ENCODE data around the gene C3orf18.

C3orf18 gene

DNA sequence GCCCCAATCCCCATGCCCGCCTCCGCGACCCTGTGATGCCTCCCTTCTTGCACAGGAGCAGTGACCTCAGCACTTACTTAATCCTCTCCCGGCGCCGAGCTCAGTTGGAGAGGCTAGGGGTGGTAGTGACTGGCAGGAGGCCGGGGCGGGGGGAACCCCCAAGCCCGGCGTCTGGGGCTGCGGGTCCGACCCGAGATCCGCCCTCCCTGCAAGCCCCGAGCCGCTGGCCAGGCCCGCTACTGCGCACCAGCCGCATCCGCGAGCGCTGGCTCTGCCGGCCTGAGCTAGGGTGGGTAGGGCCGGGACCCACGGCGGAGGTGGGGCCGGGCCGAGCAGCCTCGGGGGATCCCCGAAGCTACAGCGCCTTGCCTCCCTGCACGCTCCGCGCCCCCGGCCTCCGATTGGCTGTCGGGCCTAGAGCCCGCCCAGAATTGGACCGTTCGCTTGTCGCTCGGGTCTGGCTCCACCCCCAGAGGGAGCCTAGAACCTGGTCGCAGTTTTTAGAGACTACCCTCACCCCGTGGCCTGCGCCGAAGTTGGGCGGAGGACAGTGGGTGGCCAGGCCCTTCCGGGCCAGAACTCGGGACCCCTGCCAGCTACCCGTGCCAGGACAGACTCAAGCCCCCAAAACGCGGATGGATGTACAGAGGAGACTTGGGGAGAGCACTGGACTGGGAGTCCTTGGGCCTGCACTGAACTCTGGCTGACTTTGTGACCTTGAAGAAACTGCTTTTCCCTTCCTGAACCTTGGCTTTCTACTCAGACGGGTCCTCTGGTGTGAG, at the start of gene C3orf18:
Gene C3orf18 (minus strand): TSS at position 362 of the 782 bp plus-strand sequence. CDS start 2,048 bp downstream, outside the sequence.
- DNase-seq (ENCODE audit: low read depth): peak; percentile 85

DNA sequence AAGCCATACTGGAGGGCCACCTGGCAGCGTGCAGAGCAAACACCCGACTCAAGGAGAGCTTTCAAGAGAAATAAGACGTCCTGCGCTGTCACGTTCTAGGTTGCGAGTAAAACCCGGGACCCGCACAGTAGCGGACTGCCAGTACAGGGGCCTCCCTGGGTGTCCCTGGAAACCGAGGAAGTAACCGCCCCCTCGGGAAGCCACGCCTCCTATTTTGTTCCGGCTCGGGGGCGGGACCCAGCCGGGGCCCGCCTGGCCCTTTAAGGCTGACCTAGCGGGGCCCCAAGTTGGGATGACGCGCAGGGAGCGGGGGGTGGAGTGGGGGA, 49.2 kb upstream of the C3orf18 start:
- peak; percentile 77 for DNase-seq (ENCODE audit: low read depth)

DNA sequence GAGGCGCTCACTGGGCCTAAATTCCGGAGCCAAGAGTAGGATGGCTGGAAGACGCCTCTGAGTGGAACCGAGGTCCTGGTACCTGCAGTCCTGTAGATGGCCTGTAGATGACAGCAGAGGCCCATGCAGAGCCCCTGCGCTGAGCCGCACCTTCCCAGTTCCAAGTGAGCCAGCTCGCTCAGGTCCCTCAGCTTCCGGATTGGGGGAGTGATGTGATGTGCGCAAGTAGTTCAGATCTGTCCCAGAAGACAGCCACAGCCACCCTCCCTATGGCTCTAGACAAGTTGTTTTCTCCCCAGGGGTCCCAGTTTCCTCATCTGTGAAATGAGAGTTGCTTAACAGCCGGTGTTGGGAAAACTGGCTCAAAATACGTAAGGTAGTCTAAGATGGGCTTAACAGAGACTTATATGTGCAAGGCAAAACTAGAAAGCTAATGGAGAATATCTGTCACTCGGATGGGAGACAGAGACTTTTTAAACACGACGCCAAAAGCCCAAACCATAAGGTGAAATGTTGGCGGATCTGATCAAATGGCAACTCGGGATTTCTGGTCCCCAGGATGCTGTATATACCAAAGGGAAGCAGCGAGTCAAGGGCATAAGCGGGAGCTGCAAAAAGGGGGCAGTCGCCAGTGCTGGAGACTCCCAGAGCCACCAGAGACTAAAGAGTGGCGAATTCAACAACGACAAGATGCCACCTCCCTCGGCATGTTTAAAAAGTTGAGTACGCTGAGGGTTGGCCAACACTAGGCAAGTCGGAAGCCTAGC, 48.6 kb upstream of the C3orf18 start:
- DNase-seq (ENCODE audit: low read depth): peak; percentile 70

DNA sequence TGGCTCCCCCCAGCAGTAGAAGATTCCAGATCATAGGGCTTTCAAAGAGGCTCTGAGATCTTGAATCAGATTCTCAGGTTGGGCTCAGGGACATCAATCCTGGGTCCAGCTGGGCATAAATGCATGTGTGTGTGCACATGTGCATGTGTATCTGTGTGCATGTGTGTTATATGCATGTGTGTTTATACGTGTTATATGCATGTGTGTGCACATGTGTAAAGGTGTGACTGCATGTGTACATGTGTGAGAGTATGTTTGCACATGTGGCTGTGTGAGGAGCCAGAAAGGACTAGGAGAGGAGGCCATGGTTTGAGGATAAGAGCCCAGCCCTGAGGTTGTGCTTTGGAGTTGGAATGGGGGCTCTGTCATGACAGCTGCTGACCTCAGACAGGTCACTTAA, 47.6 kb upstream of the C3orf18 start:
- DNase-seq (ENCODE audit: low read depth): no peak

DNA sequence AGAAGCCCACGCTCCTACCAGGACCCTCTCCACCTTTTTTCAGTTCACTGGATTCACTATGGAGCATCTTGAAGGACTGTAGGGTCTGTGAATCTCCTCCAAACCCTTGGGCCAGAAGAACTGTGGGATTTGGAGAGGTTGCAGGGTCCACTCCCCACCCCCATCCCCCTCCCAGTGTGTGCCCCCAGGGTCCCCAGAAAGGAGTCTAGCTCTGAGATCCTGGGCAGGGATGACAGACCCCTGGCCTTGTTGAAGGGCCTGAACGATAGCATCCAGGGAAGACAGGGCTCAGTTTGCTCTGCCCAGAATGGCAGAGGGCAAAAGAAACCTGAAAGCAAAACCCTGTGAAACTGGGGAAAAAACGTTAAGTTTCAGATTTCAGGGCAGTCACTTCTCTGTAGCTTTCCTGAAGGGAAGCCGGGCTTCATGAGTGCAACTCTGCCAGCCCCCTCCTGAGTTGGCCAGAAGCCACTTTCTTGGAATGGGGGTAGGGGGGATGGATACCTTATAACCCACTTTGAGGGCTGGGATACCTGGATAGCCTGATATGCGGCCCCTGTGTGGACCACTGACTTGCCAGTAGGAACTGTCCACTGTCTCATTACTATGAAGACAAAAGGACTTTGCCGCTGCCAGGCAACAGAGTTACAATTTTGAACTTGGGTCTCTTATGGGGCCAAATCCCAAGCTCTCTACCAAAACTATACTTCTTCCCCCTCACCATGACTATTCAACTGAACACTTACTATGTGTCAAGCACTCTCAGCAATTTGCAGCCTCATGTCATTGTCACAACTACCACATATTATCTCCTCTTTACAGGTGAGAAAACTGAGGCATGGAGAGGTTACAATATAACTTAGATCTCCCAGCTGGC, 45.7 kb upstream of the C3orf18 start:
- no peak for DNase-seq (ENCODE audit: low read depth)

DNA sequence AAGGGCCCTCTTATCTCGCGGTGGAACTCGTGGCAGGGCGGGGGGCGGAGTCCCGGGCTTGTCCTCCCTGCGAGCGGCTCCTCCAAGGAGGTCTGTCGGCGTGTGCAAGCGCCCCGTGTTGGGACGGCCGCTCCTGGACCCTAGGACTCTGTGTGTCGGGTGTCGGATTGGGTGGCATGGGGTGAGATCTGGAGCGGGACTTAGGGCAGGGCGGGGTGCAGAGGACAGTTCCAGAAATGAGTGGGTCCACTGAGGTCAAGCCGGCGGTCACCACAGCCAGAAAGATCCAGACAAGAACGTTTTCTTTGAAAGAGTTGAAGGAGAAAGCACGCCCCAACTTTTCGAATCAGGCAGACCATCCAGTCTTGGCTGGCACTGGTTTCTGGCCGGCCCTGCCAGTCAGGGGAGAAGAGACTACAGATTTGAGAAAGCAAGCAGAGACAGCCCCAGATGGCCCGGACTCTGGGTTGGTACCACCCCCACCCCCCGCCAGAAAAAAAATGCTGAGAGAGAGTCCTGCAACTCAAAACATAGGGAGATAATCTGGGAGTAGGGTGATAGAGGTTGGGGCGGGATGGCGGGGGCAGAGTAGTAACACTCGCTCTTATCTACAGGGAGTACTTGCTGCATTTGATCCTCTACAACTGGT, 44.8 kb upstream of the C3orf18 start:
- DNase-seq (ENCODE audit: low read depth): peak; percentile 36

DNA sequence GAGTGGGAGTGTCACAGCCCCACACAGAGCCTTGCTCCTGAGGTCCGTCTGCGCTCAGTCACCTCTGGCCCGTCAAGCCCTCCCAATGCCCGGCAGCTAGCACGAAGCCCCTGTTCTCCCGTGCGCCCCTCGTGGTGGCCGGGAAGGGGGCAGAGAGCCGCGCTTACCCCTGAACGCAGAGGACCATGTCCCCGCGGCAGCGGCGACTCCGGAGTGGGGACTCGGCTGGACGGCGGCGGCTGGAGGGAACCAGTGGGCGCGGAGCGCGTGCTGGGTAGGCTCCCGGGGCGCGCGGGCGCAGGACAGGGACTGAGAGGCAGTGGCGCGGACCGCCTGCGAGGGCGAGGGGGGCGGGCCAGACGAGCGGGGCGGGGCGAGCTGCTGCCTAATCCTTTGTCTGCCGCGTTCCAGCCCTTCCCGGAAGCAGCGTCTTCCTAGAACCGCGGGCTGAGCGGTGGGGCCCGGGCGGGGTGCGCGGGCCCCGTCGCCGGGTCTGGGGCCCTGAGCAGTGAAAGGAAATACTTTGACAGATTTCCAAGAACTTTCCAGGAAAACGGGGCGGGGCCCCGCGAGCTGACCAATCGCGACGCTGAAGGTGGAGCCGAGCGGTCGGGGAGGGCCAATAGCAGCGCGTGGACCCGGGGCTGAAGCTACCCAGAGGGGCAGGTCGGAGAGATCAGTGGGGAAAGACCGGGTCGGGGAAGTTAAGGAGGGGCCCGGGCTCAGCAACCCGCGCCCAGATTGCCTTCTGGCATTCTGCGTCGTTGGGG, 44.1 kb upstream of the C3orf18 start, which contains the start of gene CISH:
Gene CISH (minus strand): TSS at position 311 of the 770 bp plus-strand sequence. CDS start 124 bp downstream, at position 187.
- peak; percentile 94 for DNase-seq (ENCODE audit: low read depth)

DNA sequence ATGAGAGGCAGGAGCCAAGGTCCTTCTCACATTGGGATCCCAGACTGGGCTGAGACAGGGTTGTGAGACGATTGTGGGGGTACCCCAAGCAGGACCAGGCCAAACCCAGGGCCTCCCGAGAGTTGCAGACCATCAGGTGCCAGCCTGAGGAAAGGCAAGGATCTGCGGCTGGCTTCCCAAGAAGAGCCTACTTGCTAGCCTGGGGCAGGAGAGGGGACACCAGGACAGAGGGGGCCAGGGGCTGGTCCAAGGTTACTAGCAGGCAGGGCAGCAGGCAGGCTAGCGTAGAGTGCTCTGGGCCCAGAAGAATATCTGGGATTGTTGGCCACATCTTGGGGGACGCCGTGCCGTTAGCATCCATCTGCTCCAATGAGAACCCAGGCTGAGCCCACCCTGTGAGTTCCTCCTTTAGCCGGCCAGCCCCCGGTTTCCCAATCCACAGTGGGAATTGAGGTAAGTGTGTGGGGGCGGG, 43.5 kb upstream of the C3orf18 start:
- no peak for DNase-seq (ENCODE audit: low read depth)

DNA sequence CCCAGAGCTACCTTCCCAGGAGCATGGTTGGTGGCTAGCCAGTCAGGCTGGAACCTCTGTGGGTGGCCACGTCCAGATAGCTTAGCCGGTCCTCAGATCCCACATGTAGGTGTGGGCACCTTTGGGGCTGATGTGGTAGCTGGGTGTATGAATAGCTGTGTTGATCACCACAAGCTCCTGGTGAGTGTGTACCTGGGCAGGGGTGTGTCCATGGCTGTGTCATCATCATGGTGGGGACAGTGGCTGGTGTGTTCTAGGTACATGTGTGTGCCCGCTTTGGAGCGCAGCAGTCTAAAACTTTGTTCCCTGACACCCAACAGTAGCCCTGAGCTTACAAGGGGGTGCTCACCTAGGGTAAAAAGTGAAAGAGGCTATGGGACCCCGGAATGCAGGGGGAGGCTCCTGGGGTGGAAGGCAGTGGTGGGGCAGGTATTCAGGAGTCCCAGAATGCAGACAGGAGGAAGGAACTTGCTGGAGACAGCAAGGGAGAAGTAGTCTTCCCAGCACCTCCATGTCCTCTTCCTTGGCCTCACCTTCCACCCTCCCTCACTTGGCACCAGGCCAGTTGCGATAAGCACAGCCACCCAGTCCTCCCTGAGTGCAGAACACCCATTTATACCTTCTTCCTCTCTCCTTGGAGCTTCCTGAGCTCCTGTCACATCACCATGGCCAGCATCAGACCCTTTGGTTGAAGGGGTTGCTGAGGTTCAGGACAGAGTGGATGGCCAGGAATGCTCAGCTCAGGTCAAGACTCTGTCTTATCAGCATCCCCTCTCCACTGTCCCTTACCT, 42.8 kb upstream of the C3orf18 start:
- peak; percentile 20 for DNase-seq (ENCODE audit: low read depth)

DNA sequence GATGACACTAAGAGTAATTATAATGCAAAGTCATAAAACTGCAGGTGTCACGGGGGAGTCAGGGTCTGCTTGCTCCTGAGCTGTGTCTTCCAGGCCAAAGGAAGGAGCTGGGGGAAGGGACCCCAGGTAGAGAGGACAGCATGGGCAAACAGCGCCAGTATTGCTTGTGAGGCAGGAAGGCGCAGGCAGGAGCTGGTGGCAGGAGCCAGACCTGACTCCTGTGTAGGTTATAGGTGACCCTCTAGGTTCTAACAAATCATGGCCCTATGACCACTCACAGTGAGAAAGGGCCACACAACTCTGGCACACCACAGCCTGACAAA, 42.2 kb upstream of the C3orf18 start:
- DNase-seq (ENCODE audit: low read depth): no peak

DNA sequence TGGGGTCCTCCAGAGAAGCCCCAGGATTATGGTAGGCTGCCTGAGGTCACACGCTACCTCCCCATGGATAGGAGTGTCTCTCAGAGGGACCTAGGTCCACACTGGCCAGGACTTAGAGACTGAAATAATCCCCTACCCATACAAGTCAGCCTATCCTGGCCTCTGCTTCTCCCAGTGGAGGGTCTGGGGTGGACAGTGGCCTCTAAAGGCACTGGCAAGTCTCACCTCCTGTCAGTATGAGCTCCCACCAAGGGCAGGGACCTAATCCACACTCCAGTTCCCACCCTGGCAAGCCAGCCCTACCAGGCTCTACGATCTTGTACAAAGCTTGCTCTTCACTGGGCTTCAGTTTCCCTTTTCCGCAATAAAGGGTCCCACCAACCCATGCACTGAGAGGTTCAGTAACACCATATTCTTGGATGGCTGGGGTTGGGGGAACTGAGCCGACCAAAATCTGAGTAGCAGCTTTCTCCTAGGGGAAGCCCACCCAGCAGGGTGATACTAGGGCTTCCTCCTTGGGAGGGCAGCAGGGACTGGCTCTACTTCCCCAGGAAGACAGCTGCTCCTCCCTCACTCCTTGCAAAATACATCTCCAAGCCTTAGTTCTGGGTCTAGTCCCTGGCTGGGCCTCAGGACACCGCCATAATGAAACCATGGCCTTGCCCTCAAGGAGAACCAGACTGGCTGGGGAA, 41.7 kb upstream of the C3orf18 start:
- no peak for DNase-seq (ENCODE audit: low read depth)

DNA sequence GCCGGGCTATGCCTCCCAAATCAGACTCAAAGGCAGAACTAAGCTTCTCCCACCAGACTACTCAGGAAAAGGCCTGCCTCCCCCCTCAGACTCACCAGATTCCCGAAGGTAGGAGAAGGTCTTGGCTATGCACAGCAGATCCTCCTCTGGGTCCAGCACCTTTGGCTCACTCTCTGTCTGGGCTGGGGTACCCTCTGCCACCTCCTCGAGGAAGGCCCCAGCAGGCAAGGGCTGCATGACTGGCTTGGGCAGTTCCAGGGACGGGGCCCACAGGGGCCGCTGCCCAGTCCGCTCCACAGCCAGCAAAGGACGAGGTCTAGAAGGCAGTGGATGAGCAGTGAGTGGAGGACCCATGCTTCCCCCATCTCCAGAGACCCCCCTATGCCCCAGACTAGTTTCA, 40.7 kb upstream of the C3orf18 start:
- DNase-seq (ENCODE audit: low read depth): no peak

DNA sequence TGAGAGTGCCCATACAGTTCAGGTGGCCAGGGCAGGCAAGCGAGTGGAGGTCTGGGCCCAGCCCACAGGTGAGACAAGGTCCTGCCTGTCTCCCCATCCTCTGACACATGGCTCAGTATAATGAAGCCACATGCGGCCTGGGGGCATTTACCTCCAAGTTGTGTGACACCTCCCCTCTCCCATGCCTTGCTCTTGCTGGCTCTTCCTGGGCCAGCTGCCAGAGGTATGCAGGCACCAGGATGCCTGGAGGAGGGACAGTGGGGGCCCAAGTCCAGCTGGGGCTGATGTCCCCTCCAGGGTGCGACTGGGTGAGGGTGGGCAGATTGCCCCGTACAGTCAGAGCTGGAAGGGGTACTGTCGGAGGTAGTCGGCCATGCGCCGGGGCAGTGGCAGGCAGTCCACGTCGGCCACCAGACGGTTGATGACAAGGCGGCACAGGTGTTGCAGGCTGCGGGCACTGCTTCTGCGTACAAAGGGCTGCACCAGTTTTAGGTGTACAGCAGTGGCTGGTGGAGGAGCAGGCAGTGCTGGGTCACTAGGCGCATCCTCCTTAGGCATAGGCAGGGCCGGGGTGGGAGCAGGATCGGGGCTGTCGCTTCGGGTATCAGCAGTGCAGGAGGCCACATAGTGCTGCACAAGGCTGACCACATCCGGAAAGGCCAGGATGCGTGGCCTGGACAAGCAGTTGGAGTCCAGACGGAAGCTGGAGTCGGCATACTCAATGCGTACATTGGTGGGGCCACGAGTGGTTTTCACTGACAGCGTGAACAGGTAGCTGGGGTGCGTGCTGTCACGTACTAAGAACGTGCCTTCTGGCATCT, 39.9 kb upstream of the C3orf18 start:
- DNase-seq (ENCODE audit: low read depth): no peak

DNA sequence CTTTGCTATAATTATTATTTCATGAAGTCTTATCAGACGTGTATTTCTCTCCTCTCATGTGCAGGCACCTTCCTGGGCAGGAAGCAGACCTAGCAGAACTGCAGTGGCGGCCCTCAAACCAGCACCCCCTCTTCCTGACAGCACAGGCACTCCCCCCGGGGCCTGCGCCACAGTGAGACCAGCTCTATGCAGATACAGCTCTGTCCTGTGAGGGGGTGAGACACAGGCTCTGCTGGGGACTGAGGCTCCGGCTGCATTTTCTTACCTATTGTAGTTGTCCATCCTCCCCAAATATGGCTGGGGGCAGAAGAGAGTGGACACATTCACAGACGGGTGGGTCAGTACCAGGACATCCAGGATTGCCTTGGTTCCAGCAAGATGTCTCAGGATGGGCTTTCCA, 39.0 kb upstream of the C3orf18 start:
- no peak for DNase-seq (ENCODE audit: low read depth)

DNA sequence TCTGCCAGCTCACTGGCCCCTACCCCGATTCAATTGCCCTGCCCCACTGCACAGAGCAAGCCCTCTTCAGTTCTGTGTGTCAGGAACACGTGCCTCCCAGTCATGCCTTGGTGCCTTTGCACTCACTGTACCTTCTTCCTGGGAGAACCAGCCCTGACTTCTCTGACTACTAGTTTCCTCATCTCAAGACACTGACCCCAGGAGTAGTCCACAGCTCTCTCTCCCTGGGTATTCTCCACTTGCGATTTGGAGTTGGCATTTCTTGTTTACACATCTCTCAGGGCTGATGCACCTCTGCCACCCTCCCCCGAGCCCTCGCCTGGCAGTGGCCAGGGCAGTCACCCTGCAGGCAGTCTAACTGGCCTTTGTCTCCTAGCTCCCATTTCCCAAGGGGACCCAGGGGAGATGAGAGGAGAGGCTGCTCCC, 38.4 kb upstream of the C3orf18 start:
- no peak for DNase-seq (ENCODE audit: low read depth)

DNA sequence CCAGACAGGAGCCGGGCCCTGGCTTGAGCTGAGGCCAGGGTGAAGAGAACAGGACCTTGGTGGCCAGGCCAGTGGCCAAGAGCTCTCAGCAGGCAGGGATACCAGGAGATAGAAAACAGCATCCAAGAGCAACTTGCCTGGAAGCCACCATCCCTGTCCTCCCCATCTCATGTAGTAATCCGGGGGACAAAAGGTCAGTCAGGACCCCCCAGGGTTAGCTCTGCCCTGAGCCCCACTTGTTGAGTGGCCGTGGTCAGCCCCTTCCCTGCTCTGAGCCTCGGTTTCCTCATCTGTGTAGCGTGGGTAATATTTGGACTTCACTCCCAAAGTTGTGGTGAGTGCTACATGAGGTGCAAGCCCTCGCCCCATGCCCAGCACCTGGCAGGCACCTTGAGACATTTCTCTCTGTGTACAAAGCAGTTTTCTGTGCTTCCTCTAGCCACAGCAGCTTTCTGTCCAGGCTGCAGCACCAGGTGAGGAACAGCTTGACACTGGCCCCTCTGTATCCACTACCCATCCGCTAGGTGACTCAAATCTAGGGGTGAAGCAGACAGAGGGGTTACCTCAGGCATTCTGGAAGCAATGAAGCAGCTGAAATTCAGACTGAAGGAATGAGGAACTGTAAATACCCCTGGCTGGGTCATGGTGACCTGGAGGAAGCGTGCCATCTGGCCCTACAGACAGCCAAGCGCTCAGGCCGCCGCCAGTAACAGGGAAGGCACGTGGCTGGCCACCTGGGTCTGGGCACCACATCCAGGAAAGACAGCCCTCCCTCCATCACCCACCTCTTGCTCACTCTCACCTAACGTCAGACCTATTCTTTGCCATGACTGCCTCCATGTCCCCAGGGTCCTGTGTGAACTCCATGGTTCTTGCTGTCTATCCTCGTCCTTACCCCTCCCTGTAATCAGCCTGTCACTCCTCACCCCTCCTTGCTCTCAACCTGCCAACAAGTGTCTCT, 37.4 kb upstream of the C3orf18 start:
- no peak for DNase-seq (ENCODE audit: low read depth)

DNA sequence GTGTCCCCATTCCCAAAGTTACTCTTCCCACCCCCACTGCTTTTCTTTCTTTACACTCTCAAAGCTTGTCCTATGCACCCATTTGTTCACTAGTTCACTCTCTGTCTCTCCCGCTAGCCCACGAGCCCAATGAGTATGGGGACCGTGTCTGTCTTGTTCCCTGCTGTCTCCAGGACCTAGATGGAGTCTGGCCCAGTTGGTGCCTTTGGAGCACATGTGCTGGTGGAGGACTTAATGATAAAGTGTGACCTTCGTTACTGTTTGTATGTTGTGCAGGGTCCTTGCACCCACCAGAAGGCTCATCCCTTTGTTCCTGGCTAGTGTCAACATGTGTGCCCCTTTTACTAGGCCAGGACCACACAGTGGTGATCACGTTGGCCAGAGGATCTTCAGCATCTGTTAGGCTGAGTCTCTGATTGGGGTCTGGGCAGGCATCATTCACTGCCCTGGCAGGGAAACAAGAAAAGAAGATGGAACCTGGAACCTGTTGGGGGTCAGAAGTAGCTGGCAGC, 36.6 kb upstream of the C3orf18 start:
- DNase-seq (ENCODE audit: low read depth): no peak

Measured in amniotic epithelial cell (primary cell).